GM23338 (cell line): ENCODE measurements around the gene NRP2. TPM values are rescaled to one million over a fixed set of nuclear protein-coding genes. Genes with fewer than 3 reads are reported as not detected.

Source experiments
- ATAC-seq: fragments of 200-7000 bp; cut with Tn5 transposase; 3 replicates; pipeline ENCODE4 v1.9.1; 2020
- DNase-seq: peaks from one replicate; pipeline ENCODE4 v3.0.0-alpha.2; 2015; ENCODE audit warnings: low spot score
- H2AFZ ChIP-seq: fragments of 200-600 bp; sonication (generic); 2 replicates; pipeline ENCODE4 v1.8.0; 2016; ENCODE audit warnings: antibody characterized with exemption, mild to moderate bottlenecking, moderate library complexity
- H3F3A ChIP-seq: fragments of 200-600 bp; sonication (generic); replicated peaks from 2 replicates; pipeline ENCODE4 v1.8.0; 2017; ENCODE audit warnings: antibody characterized with exemption, mixed run types, low read depth
- H3K27ac ChIP-seq: fragments of 200-600 bp; sonication (generic); 2 replicates; pipeline ENCODE4 v1.6.1; 2016; ENCODE audit warnings: low read depth
- H3K27me3 ChIP-seq: fragments of 200-600 bp; sonication (generic); 2 replicates; pipeline ENCODE4 v1.8.0; 2016; ENCODE audit warnings: mild to moderate bottlenecking, mixed run types, moderate library complexity; ENCODE audit not compliant: insufficient read depth
- H3K36me3 ChIP-seq: fragments of 200-600 bp; sonication (generic); 2 replicates; pipeline ENCODE4 v1.8.0; 2016; ENCODE audit warnings: mild to moderate bottlenecking; ENCODE audit not compliant: insufficient read depth
- H3K4me1 ChIP-seq: fragments of 200-600 bp; sonication (generic); 2 replicates; pipeline ENCODE4 v1.8.0; 2016; ENCODE audit warnings: mild to moderate bottlenecking, moderate library complexity; ENCODE audit not compliant: insufficient read depth
- H3K4me2 ChIP-seq: fragments of 200-600 bp; sonication (generic); 2 replicates; pipeline ENCODE4 v1.7.1; 2017; ENCODE audit warnings: mixed run types
- H3K4me3 ChIP-seq: fragments of 200-600 bp; sonication (generic); 2 replicates; pipeline ENCODE4 v1.6.1; 2016; ENCODE audit warnings: mixed run types
- H3K79me2 ChIP-seq: fragments of 200-600 bp; sonication (generic); replicated peaks from 2 replicates; pipeline ENCODE4 v1.8.0; 2017; ENCODE audit warnings: mild to moderate bottlenecking; ENCODE audit not compliant: insufficient read depth
- H3K9me2 ChIP-seq: fragments of 200-600 bp; sonication (generic); 2 replicates; pipeline ENCODE4 v1.8.0; 2017; ENCODE audit not compliant: insufficient read depth
- H4K20me1 ChIP-seq: fragments of 200-600 bp; sonication (generic); replicated peaks from 2 replicates; pipeline ENCODE4 v1.8.0; 2017; ENCODE audit warnings: mild to moderate bottlenecking; ENCODE audit not compliant: insufficient read depth
- H3K27ac Mint-ChIP-seq: 2 replicates; pipeline ENCODE4 v1.8.0; 2020; ENCODE audit warnings: inconsistent platforms, mild to moderate bottlenecking, moderate library complexity, mixed read lengths
- H3K27me3 Mint-ChIP-seq: 3 replicates; pipeline ENCODE4 v1.8.0; 2022; ENCODE audit warnings: low read depth, mild to moderate bottlenecking, moderate library complexity, mixed read lengths, inconsistent platforms; ENCODE audit not compliant: insufficient read depth, poor library complexity
- H3K36me3 Mint-ChIP-seq: 3 replicates; pipeline ENCODE4 v1.8.0; 2021; ENCODE audit warnings: low read depth, mild to moderate bottlenecking, inconsistent platforms, moderate library complexity, mixed read lengths
- H3K4me1 Mint-ChIP-seq: 3 replicates; pipeline ENCODE4 v1.8.0; 2020; ENCODE audit warnings: mild to moderate bottlenecking, inconsistent platforms, mixed read lengths
- H3K4me3 Mint-ChIP-seq: 3 replicates; pipeline ENCODE4 v1.8.0; 2021; ENCODE audit warnings: moderate library complexity, mild to moderate bottlenecking, inconsistent platforms, mixed read lengths
- H3K9me3 Mint-ChIP-seq: 3 replicates; pipeline ENCODE4 v1.8.0; 2020; ENCODE audit warnings: moderate library complexity, mild to moderate bottlenecking, inconsistent platforms, mixed read lengths
- CREB1 ChIP-seq: fragments of 250-450 bp; sonication (Bioruptor Pico); IDR thresholded peaks from 2 replicates; pipeline ENCODE4 v1.5.0; 2020; ENCODE audit warnings: low read depth, mild to moderate bottlenecking, moderate library complexity
- EZH2 ChIP-seq: fragments of 200-600 bp; sonication (generic); IDR thresholded peaks from one replicate; pipeline ENCODE4 v1.8.0; 2017; ENCODE audit warnings: antibody characterized with exemption, mild to moderate bottlenecking, low read depth; ENCODE audit not compliant: unreplicated experiment
- EZH2phosphoT487 ChIP-seq: fragments of 200-600 bp; sonication (generic); IDR thresholded peaks from one replicate; pipeline ENCODE4 v1.8.1; 2018; ENCODE audit warnings: antibody characterized with exemption; ENCODE audit not compliant: unreplicated experiment
- JUNB ChIP-seq: IDR thresholded peaks from one replicate; pipeline ENCODE4 v1.6.1; 2016; ENCODE audit warnings: antibody characterized with exemption; ENCODE audit not compliant: unreplicated experiment
- NANOG ChIP-seq: IDR thresholded peaks from 2 replicates; pipeline ENCODE4 v1.6.1; 2016; ENCODE audit warnings: antibody characterized with exemption, borderline replicate concordance
- POLR2AphosphoS5 ChIP-seq: IDR thresholded peaks from 2 replicates; pipeline ENCODE4 v1.6.1; 2016; ENCODE audit warnings: antibody characterized with exemption, low read depth
- STAT1 ChIP-seq: IDR thresholded peaks from one replicate; pipeline ENCODE4 v1.6.1; 2016; ENCODE audit warnings: antibody characterized with exemption; ENCODE audit not compliant: unreplicated experiment
- ZNF114 ChIP-seq: fragments of 250-450 bp; sonication (Bioruptor Pico); IDR thresholded peaks from 2 replicates; pipeline ENCODE4 v1.5.0; 2020; ENCODE audit warnings: mild to moderate bottlenecking, moderate library complexity
- ZNF331 ChIP-seq: fragments of 250-450 bp; sonication (Bioruptor Pico); IDR thresholded peaks from 2 replicates; pipeline ENCODE4 v1.5.0; 2020; ENCODE audit warnings: low read depth, mild to moderate bottlenecking, moderate library complexity
- polyA plus RNA-seq: library from polyadenylated mRNA; unstranded; fragments of >200 nt; fragmentation: Nextera tagmentation; extraction: Ambion mirVana; gene quantifications from 2 replicates; pipeline ENCODE4 v1.2.1, GENCODE V29; 2016
- total RNA-seq: library from RNA; depleted of rRNA; stranded (reverse); fragments of >200 nt; shearing (Covaris generic); gene quantifications from 2 replicates; pipeline ENCODE4 v1.2.3, GENCODE V29; 2014
- TF ChIP-seq, protein P1 (sequence below): fragments of 250-450 bp; sonication (Bioruptor Pico); IDR thresholded peaks from 2 replicates; pipeline ENCODE4 v1.5.0; 2020; ENCODE audit warnings: mild to moderate bottlenecking, moderate library complexity
- TF ChIP-seq, protein P2 (sequence below), 2 experiments: fragments of 200-600 bp in 1 of 2; sonication (generic) in 1 of 2; conservative IDR thresholded peaks; 2 replicates each; pipeline versions ENCODE4 v1.5.1 to v1.6.1; 2016 to 2017; ENCODE audit warnings: antibody characterized with exemption in 2 of 2, low read depth in 2 of 2, mild to moderate bottlenecking in 2 of 2, moderate library complexity in 1 of 2
- TF ChIP-seq, protein P3 (sequence below): IDR thresholded peaks from 2 replicates; pipeline ENCODE4 v1.6.1; 2016; ENCODE audit warnings: antibody characterized with exemption
- TF ChIP-seq, protein P4 (sequence below): IDR thresholded peaks from one replicate; pipeline ENCODE4 v1.6.1; 2018; ENCODE audit warnings: antibody characterized with exemption; ENCODE audit not compliant: unreplicated experiment

NRP2 gene
- total and polyA plus RNA-seq, 2 experiments from 2014 or later, result 18.4 to 22.0 TPM

DNA sequence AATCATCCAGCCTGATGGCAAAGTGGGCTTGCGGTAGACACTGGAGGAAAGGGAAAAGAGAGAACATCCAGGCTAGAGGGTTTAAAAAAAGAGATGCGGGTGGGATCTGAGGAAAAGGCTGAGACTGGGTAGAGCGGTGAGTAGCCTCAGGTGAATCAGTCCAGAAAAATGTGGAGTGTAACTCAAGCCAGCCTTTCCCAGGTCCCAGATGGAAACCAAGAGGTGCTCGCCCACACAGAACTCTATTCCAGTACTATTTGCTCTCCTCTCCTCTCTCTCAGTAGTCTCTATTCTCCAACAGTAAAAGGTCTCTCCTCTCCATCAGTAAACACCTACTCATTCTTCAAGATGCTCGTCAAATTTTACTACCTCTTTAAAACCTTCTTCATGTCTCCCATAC is 38.3 kb upstream of the NRP2 start:
- Mint-ChIP-seq H3K27ac (peak overlapping the region; percentile 17; the same call in 1 of the 2 replicates), H3K27me3 (peaks cover 1% of the 10 kb centered on the region), H3K36me3 (peaks cover 8% of the 10 kb centered on the region), H3K9me3 (peaks cover 3% of the 10 kb centered on the region), H3K4me3 (no peak overlapping the region), H3K4me1 (peaks cover 33% of the 10 kb centered on the region)
- no peak for TF ChIP-seq CREB1 (CRISPR knock-in tag)
- TF ChIP-seq, protein P1, sequence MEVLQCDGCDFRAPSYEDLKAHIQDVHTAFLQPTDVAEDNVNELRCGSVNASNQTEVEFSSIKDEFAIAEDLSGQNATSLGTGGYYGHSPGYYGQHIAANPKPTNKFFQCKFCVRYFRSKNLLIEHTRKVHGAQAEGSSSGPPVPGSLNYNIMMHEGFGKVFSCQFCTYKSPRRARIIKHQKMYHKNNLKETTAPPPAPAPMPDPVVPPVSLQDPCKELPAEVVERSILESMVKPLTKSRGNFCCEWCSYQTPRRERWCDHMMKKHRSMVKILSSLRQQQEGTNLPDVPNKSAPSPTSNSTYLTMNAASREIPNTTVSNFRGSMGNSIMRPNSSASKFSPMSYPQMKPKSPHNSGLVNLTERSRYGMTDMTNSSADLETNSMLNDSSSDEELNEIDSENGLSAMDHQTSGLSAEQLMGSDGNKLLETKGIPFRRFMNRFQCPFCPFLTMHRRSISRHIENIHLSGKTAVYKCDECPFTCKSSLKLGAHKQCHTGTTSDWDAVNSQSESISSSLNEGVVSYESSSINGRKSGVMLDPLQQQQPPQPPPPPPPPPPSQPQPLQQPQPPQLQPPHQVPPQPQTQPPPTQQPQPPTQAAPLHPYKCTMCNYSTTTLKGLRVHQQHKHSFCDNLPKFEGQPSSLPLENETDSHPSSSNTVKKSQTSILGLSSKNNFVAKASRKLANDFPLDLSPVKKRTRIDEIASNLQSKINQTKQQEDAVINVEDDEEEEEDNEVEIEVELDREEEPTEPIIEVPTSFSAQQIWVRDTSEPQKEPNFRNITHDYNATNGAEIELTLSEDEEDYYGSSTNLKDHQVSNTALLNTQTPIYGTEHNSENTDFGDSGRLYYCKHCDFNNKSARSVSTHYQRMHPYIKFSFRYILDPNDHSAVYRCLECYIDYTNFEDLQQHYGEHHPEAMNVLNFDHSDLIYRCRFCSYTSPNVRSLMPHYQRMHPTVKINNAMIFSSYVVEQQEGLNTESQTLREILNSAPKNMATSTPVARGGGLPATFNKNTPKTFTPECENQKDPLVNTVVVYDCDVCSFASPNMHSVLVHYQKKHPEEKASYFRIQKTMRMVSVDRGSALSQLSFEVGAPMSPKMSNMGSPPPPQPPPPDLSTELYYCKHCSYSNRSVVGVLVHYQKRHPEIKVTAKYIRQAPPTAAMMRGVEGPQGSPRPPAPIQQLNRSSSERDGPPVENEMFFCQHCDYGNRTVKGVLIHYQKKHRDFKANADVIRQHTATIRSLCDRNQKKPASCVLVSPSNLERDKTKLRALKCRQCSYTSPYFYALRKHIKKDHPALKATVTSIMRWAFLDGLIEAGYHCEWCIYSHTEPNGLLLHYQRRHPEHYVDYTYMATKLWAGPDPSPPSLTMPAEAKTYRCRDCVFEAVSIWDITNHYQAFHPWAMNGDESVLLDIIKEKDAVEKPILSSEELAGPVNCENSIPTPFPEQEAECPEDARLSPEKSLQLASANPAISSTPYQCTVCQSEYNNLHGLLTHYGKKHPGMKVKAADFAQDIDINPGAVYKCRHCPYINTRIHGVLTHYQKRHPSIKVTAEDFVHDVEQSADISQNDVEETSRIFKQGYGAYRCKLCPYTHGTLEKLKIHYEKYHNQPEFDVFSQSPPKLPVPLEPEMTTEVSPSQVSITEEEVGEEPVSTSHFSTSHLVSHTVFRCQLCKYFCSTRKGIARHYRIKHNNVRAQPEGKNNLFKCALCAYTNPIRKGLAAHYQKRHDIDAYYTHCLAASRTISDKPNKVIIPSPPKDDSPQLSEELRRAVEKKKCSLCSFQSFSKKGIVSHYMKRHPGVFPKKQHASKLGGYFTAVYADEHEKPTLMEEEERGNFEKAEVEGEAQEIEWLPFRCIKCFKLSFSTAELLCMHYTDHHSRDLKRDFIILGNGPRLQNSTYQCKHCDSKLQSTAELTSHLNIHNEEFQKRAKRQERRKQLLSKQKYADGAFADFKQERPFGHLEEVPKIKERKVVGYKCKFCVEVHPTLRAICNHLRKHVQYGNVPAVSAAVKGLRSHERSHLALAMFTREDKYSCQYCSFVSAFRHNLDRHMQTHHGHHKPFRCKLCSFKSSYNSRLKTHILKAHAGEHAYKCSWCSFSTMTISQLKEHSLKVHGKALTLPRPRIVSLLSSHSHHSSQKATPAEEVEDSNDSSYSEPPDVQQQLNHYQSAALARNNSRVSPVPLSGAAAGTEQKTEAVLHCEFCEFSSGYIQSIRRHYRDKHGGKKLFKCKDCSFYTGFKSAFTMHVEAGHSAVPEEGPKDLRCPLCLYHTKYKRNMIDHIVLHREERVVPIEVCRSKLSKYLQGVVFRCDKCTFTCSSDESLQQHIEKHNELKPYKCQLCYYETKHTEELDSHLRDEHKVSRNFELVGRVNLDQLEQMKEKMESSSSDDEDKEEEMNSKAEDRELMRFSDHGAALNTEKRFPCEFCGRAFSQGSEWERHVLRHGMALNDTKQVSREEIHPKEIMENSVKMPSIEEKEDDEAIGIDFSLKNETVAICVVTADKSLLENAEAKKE, result no peak
- TF ChIP-seq JUNB, result no peak
- no peak for TF ChIP-seq POLR2AphosphoS5
- TF ChIP-seq EZH2, result no peak
- TF ChIP-seq, protein P2, sequence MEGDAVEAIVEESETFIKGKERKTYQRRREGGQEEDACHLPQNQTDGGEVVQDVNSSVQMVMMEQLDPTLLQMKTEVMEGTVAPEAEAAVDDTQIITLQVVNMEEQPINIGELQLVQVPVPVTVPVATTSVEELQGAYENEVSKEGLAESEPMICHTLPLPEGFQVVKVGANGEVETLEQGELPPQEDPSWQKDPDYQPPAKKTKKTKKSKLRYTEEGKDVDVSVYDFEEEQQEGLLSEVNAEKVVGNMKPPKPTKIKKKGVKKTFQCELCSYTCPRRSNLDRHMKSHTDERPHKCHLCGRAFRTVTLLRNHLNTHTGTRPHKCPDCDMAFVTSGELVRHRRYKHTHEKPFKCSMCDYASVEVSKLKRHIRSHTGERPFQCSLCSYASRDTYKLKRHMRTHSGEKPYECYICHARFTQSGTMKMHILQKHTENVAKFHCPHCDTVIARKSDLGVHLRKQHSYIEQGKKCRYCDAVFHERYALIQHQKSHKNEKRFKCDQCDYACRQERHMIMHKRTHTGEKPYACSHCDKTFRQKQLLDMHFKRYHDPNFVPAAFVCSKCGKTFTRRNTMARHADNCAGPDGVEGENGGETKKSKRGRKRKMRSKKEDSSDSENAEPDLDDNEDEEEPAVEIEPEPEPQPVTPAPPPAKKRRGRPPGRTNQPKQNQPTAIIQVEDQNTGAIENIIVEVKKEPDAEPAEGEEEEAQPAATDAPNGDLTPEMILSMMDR (conservative IDR thresholded peaks at IDR 0.05; ENCODE audit: low read depth in 2 of 2), result no peak
- TF ChIP-seq, protein P3, sequence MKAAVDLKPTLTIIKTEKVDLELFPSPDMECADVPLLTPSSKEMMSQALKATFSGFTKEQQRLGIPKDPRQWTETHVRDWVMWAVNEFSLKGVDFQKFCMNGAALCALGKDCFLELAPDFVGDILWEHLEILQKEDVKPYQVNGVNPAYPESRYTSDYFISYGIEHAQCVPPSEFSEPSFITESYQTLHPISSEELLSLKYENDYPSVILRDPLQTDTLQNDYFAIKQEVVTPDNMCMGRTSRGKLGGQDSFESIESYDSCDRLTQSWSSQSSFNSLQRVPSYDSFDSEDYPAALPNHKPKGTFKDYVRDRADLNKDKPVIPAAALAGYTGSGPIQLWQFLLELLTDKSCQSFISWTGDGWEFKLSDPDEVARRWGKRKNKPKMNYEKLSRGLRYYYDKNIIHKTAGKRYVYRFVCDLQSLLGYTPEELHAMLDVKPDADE, result no peak
- TF ChIP-seq STAT1, result no peak
- TF ChIP-seq, protein P4, sequence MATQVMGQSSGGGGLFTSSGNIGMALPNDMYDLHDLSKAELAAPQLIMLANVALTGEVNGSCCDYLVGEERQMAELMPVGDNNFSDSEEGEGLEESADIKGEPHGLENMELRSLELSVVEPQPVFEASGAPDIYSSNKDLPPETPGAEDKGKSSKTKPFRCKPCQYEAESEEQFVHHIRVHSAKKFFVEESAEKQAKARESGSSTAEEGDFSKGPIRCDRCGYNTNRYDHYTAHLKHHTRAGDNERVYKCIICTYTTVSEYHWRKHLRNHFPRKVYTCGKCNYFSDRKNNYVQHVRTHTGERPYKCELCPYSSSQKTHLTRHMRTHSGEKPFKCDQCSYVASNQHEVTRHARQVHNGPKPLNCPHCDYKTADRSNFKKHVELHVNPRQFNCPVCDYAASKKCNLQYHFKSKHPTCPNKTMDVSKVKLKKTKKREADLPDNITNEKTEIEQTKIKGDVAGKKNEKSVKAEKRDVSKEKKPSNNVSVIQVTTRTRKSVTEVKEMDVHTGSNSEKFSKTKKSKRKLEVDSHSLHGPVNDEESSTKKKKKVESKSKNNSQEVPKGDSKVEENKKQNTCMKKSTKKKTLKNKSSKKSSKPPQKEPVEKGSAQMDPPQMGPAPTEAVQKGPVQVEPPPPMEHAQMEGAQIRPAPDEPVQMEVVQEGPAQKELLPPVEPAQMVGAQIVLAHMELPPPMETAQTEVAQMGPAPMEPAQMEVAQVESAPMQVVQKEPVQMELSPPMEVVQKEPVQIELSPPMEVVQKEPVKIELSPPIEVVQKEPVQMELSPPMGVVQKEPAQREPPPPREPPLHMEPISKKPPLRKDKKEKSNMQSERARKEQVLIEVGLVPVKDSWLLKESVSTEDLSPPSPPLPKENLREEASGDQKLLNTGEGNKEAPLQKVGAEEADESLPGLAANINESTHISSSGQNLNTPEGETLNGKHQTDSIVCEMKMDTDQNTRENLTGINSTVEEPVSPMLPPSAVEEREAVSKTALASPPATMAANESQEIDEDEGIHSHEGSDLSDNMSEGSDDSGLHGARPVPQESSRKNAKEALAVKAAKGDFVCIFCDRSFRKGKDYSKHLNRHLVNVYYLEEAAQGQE, result no peak
- no peak for TF ChIP-seq NANOG
- no peak for TF ChIP-seq EZH2phosphoT487
- TF ChIP-seq ZNF331 (CRISPR knock-in tag), result no peak
- TF ChIP-seq ZNF114 (CRISPR knock-in tag), result no peak
- DNase-seq, result no peak
- no peak overlapping the region for H3K27ac ChIP-seq
- peaks cover 22% of the 10 kb centered on the region for H3K9me2 ChIP-seq
- no peak overlapping the region for H3K4me3 ChIP-seq
- H4K20me1 ChIP-seq, result no peaks in the 10 kb centered on the region
- H3F3A ChIP-seq, result no peaks in the 10 kb centered on the region
- H3K36me3 ChIP-seq, result no peaks in the 10 kb centered on the region
- H3K79me2 ChIP-seq, result no peaks in the 10 kb centered on the region
- no peaks in the 10 kb centered on the region for H3K27me3 ChIP-seq
- H2AFZ ChIP-seq, result peak overlapping the region; percentile 38; the same call in 1 of the 2 replicates
- no peak overlapping the region for H3K4me2 ChIP-seq
- H3K4me1 ChIP-seq, result peaks cover 40% of the 10 kb centered on the region
- no peak for ATAC-seq
